ENCODE results near the gene ERC2. TPM values are rescaled to one million over a fixed set of nuclear protein-coding genes. Genes with fewer than 3 reads are reported as not detected.

ERC2 gene
- polyA plus RNA-seq, 2 of the 4 experiments (the other 2 are of a cell fraction) = 0.16 TPM; not detected in 1

GRCh38 chr3:56488812-56489600, 20.7 kb upstream of the ERC2 start:
- WGBS (ENCODE audit: missing lambda C conversion rate) = 9% methylated on average over 8 of the region's 8 CpGs
- no peak for FAIRE-seq
- no peak for ATAC-seq

GRCh38 chr3:56484525-56485032, 16.3 kb upstream of the ERC2 start:
- CTCF ChIA-PET = interaction anchor here (0.5 to 2.2 kb wide), 3 partner anchors 10 to 1676 kb away, joined by 3 to 15 read pairs (median 4); partner anchors contain the start of gene ERC2
- ATAC-seq = no peak
- Histone ChIP-seq H3K4me2 (no peak overlapping the region), H3K27ac (no peak overlapping the region), H3K4me1 (no peaks in the 10 kb centered on the region), H3K9me3 (no peaks in the 10 kb centered on the region), H3K4me3 (no peak overlapping the region)
- 2% methylated on average over 2 of the region's 2 CpGs for WGBS (ENCODE audit: missing lambda C conversion rate)
- FAIRE-seq = no peak
- TF ChIP-seq NPAS2 (CRISPR knock-in tag; IDR thresholded peaks at IDR 0.05; ENCODE audit: borderline replicate concordance) (no peak), MYC (IDR thresholded peaks at IDR 0.05; ENCODE audit: borderline replicate concordance, low read length) (no peak), MAZ (IDR thresholded peaks at IDR 0.05; ENCODE audit: borderline replicate concordance, low read depth, low read length) (no peak), BHLHE40 (IDR thresholded peaks at IDR 0.05; ENCODE audit: low read depth, low read length) (no peak), JUN (IDR thresholded peaks at IDR 0.05) (no peak), PBX3 (IDR thresholded peaks at IDR 0.05) (no peak), NR3C1 (IDR thresholded peaks at IDR 0.05) (no peak), JUNB (IDR thresholded peaks at IDR 0.05) (no peak), E2F6 (IDR thresholded peaks at IDR 0.05; ENCODE audit: borderline replicate concordance, low read depth) (no peak), TP53 (CRISPR knock-in tag; IDR thresholded peaks at IDR 0.05) (no peak), EHMT2 (IDR thresholded peaks at IDR 0.05; ENCODE audit: low read depth) (no peak), FOSL2 (IDR thresholded peaks at IDR 0.05) (no peak), FOSL2 (CRISPR knock-in tag; IDR thresholded peaks at IDR 0.05) (no peak), FOSB (CRISPR knock-in tag; IDR thresholded peaks at IDR 0.05) (no peak), REST (IDR thresholded peaks at IDR 0.05) (no peak), ZFP36 (IDR thresholded peaks at IDR 0.05; ENCODE audit: borderline replicate concordance, partially characterized antibody) (no peak), ESRRA (IDR thresholded peaks at IDR 0.05; ENCODE audit: borderline replicate concordance, low read length) (no peak), NFE2L2 (conservative IDR thresholded peaks at IDR 0.05; ENCODE audit: low read length) (no peak), POLR2A (IDR thresholded peaks at IDR 0.05; ENCODE audit: low read length) (no peak)
- POLR2A ChIA-PET = no interaction called here
- no peak for DNase-seq (ENCODE audit: low read depth in 1 of 2, low spot score in 1 of 2)

More at GRCh38 chr3:56488812-56489600, 20.7 kb upstream of the ERC2 start:
- ChIA-PET POLR2A (no interaction called here), CTCF (no interaction called here)
- H3K9me3 ChIP-seq = no peaks in the 10 kb centered on the region
- H3K4me2 ChIP-seq = no peak overlapping the region
- H3K4me3 ChIP-seq = no peak overlapping the region
- no peak for DNase-seq (ENCODE audit: low read depth in 1 of 2, low spot score in 1 of 2)
- H3K27ac ChIP-seq = no peak overlapping the region
- no peak for TF ChIP-seq TP53 (CRISPR knock-in tag; IDR thresholded peaks at IDR 0.05)
- no peak for TF ChIP-seq HES2 (IDR thresholded peaks at IDR 0.05)
- TF ChIP-seq POLR2A (IDR thresholded peaks at IDR 0.05; ENCODE audit: low read length) = no peak
- no peak for TF ChIP-seq RARB (CRISPR knock-in tag; IDR thresholded peaks at IDR 0.05)
- no peak for TF ChIP-seq HOXB13 (CRISPR knock-in tag; IDR thresholded peaks at IDR 0.05; ENCODE audit: low read depth)
- no peak for TF ChIP-seq FOSL2 (IDR thresholded peaks at IDR 0.05)
- TF ChIP-seq FOSL2 (CRISPR knock-in tag; IDR thresholded peaks at IDR 0.05) = no peak
- no peak for TF ChIP-seq FOSB (CRISPR knock-in tag; IDR thresholded peaks at IDR 0.05)
- TF ChIP-seq KDM5A (IDR thresholded peaks at IDR 0.05) = no peak
- no peak for TF ChIP-seq KDM1A (IDR thresholded peaks at IDR 0.05; ENCODE audit: low read depth)
- no peak for TF ChIP-seq SMC3 (IDR thresholded peaks at IDR 0.05)
- no peak for TF ChIP-seq ZSCAN20 (CRISPR knock-in tag; IDR thresholded peaks at IDR 0.05)
- no peak for TF ChIP-seq CTCF (IDR thresholded peaks at IDR 0.05)
- no peak for TF ChIP-seq MAZ (IDR thresholded peaks at IDR 0.05; ENCODE audit: borderline replicate concordance, low read depth, low read length)
- TF ChIP-seq ESRRA (IDR thresholded peaks at IDR 0.05; ENCODE audit: borderline replicate concordance, low read length) = no peak
- no peak for TF ChIP-seq BHLHE40 (IDR thresholded peaks at IDR 0.05; ENCODE audit: low read depth, low read length)
- TF ChIP-seq NPAS2 (CRISPR knock-in tag; IDR thresholded peaks at IDR 0.05; ENCODE audit: borderline replicate concordance) = no peak
- no peak for TF ChIP-seq CBX2 (IDR thresholded peaks at IDR 0.05; ENCODE audit: borderline replicate concordance, low read depth)
- H3K4me1 ChIP-seq = no peaks in the 10 kb centered on the region
